ENCODE results near the gene EI24. TPM values are rescaled to one million over a fixed set of nuclear protein-coding genes. Genes with fewer than 3 reads are reported as not detected.

EI24 gene
- total RNA-seq, 1 experiment from 2014 or later = 151 TPM

GRCh38 chr11:125625630-125626287 lies 56.5 kb downstream of the EI24 start:
- Histone ChIP-seq H3K79me2 (ENCODE audit: insufficient read depth, low read length) (peaks cover 3% of the 10 kb centered on the region; the same call in 1 of the 2 replicates), H4K20me1 (ENCODE audit: control insufficient read depth, insufficient read depth, insufficient read length) (no peaks in the 10 kb centered on the region), H3K79me1 (ENCODE audit: insufficient read depth, low read depth, low read length, poor library complexity, severe bottlenecking) (no peaks in the 10 kb centered on the region), H3K4me1 (ENCODE audit: insufficient read depth, low read length) (no peaks in the 10 kb centered on the region), H3K9ac (ENCODE audit: extremely low read depth, insufficient read length, low read length) (peak overlapping the region; percentile 98), H3T11ph (ENCODE audit: low read length) (no peak overlapping the region), H2BK15ac (ENCODE audit: low read depth, low read length) (no peak overlapping the region), H3K23me2 (ENCODE audit: insufficient read length, low read depth, low read length, poor library complexity, severe bottlenecking) (no peaks in the 10 kb centered on the region), H2BK20ac (ENCODE audit: low read depth, low read length, poor library complexity, severe bottlenecking) (no peak overlapping the region), H2BK120ac (ENCODE audit: low read depth, low read length, poor library complexity, severe bottlenecking) (no peak overlapping the region), H4K8ac (replicated peaks; ENCODE audit: insufficient read length, low read depth, low read length) (no peak overlapping the region), H3K4me2 (ENCODE audit: insufficient read depth, insufficient read length, low read length) (peak overlapping the region; percentile 91), H3K14ac (ENCODE audit: insufficient read depth, low read length) (peak overlapping the region; percentile 96), H3K56ac (ENCODE audit: insufficient read length, low read depth, low read length) (peak overlapping the region; percentile 52), H3K23ac (ENCODE audit: insufficient read length, low read depth, low read length) (no peak overlapping the region), H3K4ac (ENCODE audit: low read depth, low read length) (no peak overlapping the region), H3K27ac (ENCODE audit: insufficient read length, low read depth, low read length) (peak overlapping the region; percentile 91), H2AFZ (ENCODE audit: low read length) (no peak overlapping the region), H3K9me3 (ENCODE audit: control insufficient read depth, low read depth, low read length) (no peaks in the 10 kb centered on the region), H3K27me3 (ENCODE audit: insufficient read depth, low read length) (no peaks in the 10 kb centered on the region), H4K5ac (ENCODE audit: insufficient read length, low read depth, low read length) (peak overlapping the region; percentile 45), H2BK5ac (ENCODE audit: insufficient read length, low read length) (peak overlapping the region; percentile 82), H2AK5ac (ENCODE audit: insufficient read length, low read length) (no peak overlapping the region), H2BK12ac (ENCODE audit: insufficient read length, low read depth, low read length) (no peak overlapping the region), H3K18ac (ENCODE audit: insufficient read length, low read depth, low read length) (peak overlapping the region; percentile 97), H4K91ac (ENCODE audit: insufficient read length, low read depth, low read length) (no peak overlapping the region)
- Mint-ChIP-seq H3K4me3 (peak overlapping the region; percentile 86 to 93), H3K4me1 (peaks cover 14 to 16% of the 10 kb centered on the region in 2 experiments), H3K27me3 (ENCODE audit: low read depth) (no peaks in the 10 kb centered on the region), H3K27ac (peak overlapping the region; percentile 99 to 100 (median 100)), H3K36me3 (ENCODE audit: insufficient read depth in 1 of 3, low read depth in 3 of 3) (peaks cover 11 to 47% (median 44%) of the 10 kb centered on the region in 3 experiments), H3K9me3 (no peaks in the 10 kb centered on the region)
- no CpG with 5 or more reads among the region's 51 CpGs for WGBS (ENCODE audit: extremely low coverage, insufficient read length, low lambda C conversion rate)
- DNase-seq = peak; percentile 94
- TF ChIP-seq CTCF (conservative IDR thresholded peaks at IDR 0.05) = no peak

Data from H9 (cell line).